Activated T-helper 17 cell treated with anti-CD3 and anti-CD28 coated beads, Interleukin-2, amount 50 U/mL, for 72 hours (primary cell): ENCODE measurements around the gene RNF14. TPM values are rescaled to one million over a fixed set of nuclear protein-coding genes. Genes with fewer than 3 reads are reported as not detected.

Source experiments
- ATAC-seq: fragments of 150-1000 bp; cut with Tn5 transposase; replicated peaks from 2 replicates; pipeline ENCODE4 v1.10.0; 2021; ENCODE audit warnings: mild to moderate bottlenecking, moderate library complexity
- H3K27ac Mint-ChIP-seq: one replicate; pipeline ENCODE4 v1.8.0; 2022; ENCODE audit warnings: mixed read lengths
- H3K27me3 Mint-ChIP-seq: one replicate; pipeline ENCODE4 v1.8.0; 2022; ENCODE audit warnings: mixed read lengths
- H3K36me3 Mint-ChIP-seq: one replicate; pipeline ENCODE4 v1.8.0; 2022; ENCODE audit warnings: low read depth, mild to moderate bottlenecking, mixed read lengths
- H3K4me1 Mint-ChIP-seq: one replicate; pipeline ENCODE4 v1.8.0; 2022; ENCODE audit warnings: mixed read lengths
- H3K4me3 Mint-ChIP-seq: one replicate; pipeline ENCODE4 v1.8.0; 2022; ENCODE audit warnings: mild to moderate bottlenecking, mixed read lengths
- H3K9me3 Mint-ChIP-seq: one replicate; pipeline ENCODE4 v1.8.0; 2022; ENCODE audit warnings: mixed read lengths
- total RNA-seq, 2 donors: library from RNA; stranded (reverse); gene quantifications; one replicate each; pipeline ENCODE4 v1.2.3, GENCODE V29; 2022

Gene RNF14
- total RNA-seq, 2 donors from 2014 or later: 28.4 to 30.8 TPM

- H3K9me3 Mint-ChIP-seq: no peaks in the 10 kb centered on the region
- H3K27ac Mint-ChIP-seq: no peak overlapping the region
- peaks cover 100% of the 10 kb centered on the region for H3K36me3 Mint-ChIP-seq
Observed at GRCh38 chr5:141982626-141983025, 13.7 kb downstream of the RNF14 start.

GRCh38 chr5:141986072-141986471, 17.2 kb downstream of the RNF14 start:
- Mint-ChIP-seq H3K27me3 (no peaks in the 10 kb centered on the region), H3K4me3 (no peak overlapping the region), H3K27ac (peak overlapping the region; percentile 42), H3K36me3 (peaks cover 90% of the 10 kb centered on the region), H3K9me3 (no peaks in the 10 kb centered on the region), H3K4me1 (no peaks in the 10 kb centered on the region)
- ATAC-seq: no peak

More at GRCh38 chr5:141982626-141983025, 13.7 kb downstream of the RNF14 start:
- peaks cover 4% of the 10 kb centered on the region for H3K4me1 Mint-ChIP-seq
- H3K4me3 Mint-ChIP-seq: no peak overlapping the region
- no peak for ATAC-seq
- H3K27me3 Mint-ChIP-seq: no peaks in the 10 kb centered on the region

- Mint-ChIP-seq H3K36me3 (peaks cover 86% of the 10 kb centered on the region), H3K4me1 (no peaks in the 10 kb centered on the region), H3K9me3 (no peaks in the 10 kb centered on the region), H3K4me3 (no peak overlapping the region), H3K27ac (no peak overlapping the region), H3K27me3 (no peaks in the 10 kb centered on the region)
- ATAC-seq: no peak
Observed at GRCh38 chr5:141989720-141990119, 20.8 kb downstream of the RNF14 start.

GRCh38 chr5:141992349-141992963, 23.6 kb downstream of the RNF14 start:
- no peaks in the 10 kb centered on the region for H3K27me3 Mint-ChIP-seq
- H3K27ac Mint-ChIP-seq: no peak overlapping the region
- no peaks in the 10 kb centered on the region for H3K4me1 Mint-ChIP-seq
- H3K9me3 Mint-ChIP-seq: no peaks in the 10 kb centered on the region
- ATAC-seq: peak; percentile 83
- no peak overlapping the region for H3K4me3 Mint-ChIP-seq
- H3K36me3 Mint-ChIP-seq: peaks cover 73% of the 10 kb centered on the region

GRCh38 chr5:141994511-141995136, 25.7 kb downstream of the RNF14 start:
- H3K4me3 Mint-ChIP-seq: no peak overlapping the region
- peaks cover 66% of the 10 kb centered on the region for H3K36me3 Mint-ChIP-seq
- ATAC-seq: no peak
- H3K9me3 Mint-ChIP-seq: no peaks in the 10 kb centered on the region
- H3K27me3 Mint-ChIP-seq: no peaks in the 10 kb centered on the region
- H3K4me1 Mint-ChIP-seq: no peaks in the 10 kb centered on the region
- peak overlapping the region; percentile 26 for H3K27ac Mint-ChIP-seq

- Mint-ChIP-seq H3K9me3 (no peaks in the 10 kb centered on the region), H3K27ac (no peak overlapping the region), H3K36me3 (peaks cover 64% of the 10 kb centered on the region), H3K4me1 (peaks cover 4% of the 10 kb centered on the region), H3K27me3 (no peaks in the 10 kb centered on the region), H3K4me3 (no peak overlapping the region)
- no peak for ATAC-seq
Observed at GRCh38 chr5:141995656-141996055, 26.8 kb downstream of the RNF14 start.

- Mint-ChIP-seq H3K4me1 (peaks cover 7% of the 10 kb centered on the region), H3K4me3 (no peak overlapping the region), H3K27ac (no peak overlapping the region), H3K36me3 (peaks cover 72% of the 10 kb centered on the region), H3K9me3 (no peaks in the 10 kb centered on the region), H3K27me3 (no peaks in the 10 kb centered on the region)
- no peak for ATAC-seq
Observed at GRCh38 chr5:141997358-141997960, 28.6 kb downstream of the RNF14 start.

GRCh38 chr5:142000173-142000572, 31.3 kb downstream of the RNF14 start:
- Mint-ChIP-seq H3K4me3 (no peak overlapping the region), H3K4me1 (peaks cover 9% of the 10 kb centered on the region), H3K27me3 (no peaks in the 10 kb centered on the region), H3K36me3 (peaks cover 73% of the 10 kb centered on the region), H3K27ac (peak overlapping the region; percentile 90), H3K9me3 (no peaks in the 10 kb centered on the region)
- ATAC-seq: no peak

GRCh38 chr5:142000704-142001484, 32.0 kb downstream of the RNF14 start:
- peak; percentile 74 for ATAC-seq
- Mint-ChIP-seq H3K27ac (peak overlapping the region; percentile 90), H3K27me3 (no peaks in the 10 kb centered on the region), H3K36me3 (peaks cover 75% of the 10 kb centered on the region), H3K9me3 (no peaks in the 10 kb centered on the region), H3K4me1 (peaks cover 14% of the 10 kb centered on the region), H3K4me3 (peak overlapping the region; percentile 22)

- ATAC-seq: no peak
- peaks cover 34% of the 10 kb centered on the region for H3K4me1 Mint-ChIP-seq
- peaks cover 93% of the 10 kb centered on the region for H3K36me3 Mint-ChIP-seq
- peak overlapping the region; percentile 52 for H3K27ac Mint-ChIP-seq
- H3K4me3 Mint-ChIP-seq: no peak overlapping the region
- no peaks in the 10 kb centered on the region for H3K9me3 Mint-ChIP-seq
- H3K27me3 Mint-ChIP-seq: no peaks in the 10 kb centered on the region
Observed at GRCh38 chr5:142003266-142003800, 34.4 kb downstream of the RNF14 start.

- no peaks in the 10 kb centered on the region for H3K27me3 Mint-ChIP-seq
- peaks cover 28% of the 10 kb centered on the region for H3K4me1 Mint-ChIP-seq
- H3K36me3 Mint-ChIP-seq: peaks cover 92% of the 10 kb centered on the region
- peak overlapping the region; percentile 87 for H3K27ac Mint-ChIP-seq
- no peaks in the 10 kb centered on the region for H3K9me3 Mint-ChIP-seq
- H3K4me3 Mint-ChIP-seq: peak overlapping the region; percentile 73
- ATAC-seq: peak; percentile 95
Observed at GRCh38 chr5:142006363-142007236, 37.7 kb downstream of the RNF14 start.

- no peaks in the 10 kb centered on the region for H3K9me3 Mint-ChIP-seq
- H3K36me3 Mint-ChIP-seq: peaks cover 92% of the 10 kb centered on the region
- ATAC-seq: no peak
- peak overlapping the region; percentile 87 for H3K27ac Mint-ChIP-seq
- peaks cover 33% of the 10 kb centered on the region for H3K4me1 Mint-ChIP-seq
- peak overlapping the region; percentile 73 for H3K4me3 Mint-ChIP-seq
- H3K27me3 Mint-ChIP-seq: no peaks in the 10 kb centered on the region
Observed at GRCh38 chr5:142007237-142007544, 38.3 kb downstream of the RNF14 start.

- no peak overlapping the region for H3K27ac Mint-ChIP-seq
- H3K4me3 Mint-ChIP-seq: no peak overlapping the region
- peaks cover 34% of the 10 kb centered on the region for H3K4me1 Mint-ChIP-seq
- H3K36me3 Mint-ChIP-seq: peaks cover 78% of the 10 kb centered on the region
- ATAC-seq: no peak
- no peaks in the 10 kb centered on the region for H3K9me3 Mint-ChIP-seq
- no peaks in the 10 kb centered on the region for H3K27me3 Mint-ChIP-seq
Observed at GRCh38 chr5:142008813-142009212, 39.9 kb downstream of the RNF14 start.

GRCh38 chr5:142009886-142010285, 41.0 kb downstream of the RNF14 start:
- no peak overlapping the region for H3K27ac Mint-ChIP-seq

More at GRCh38 chr5:142009886-142010285, 41.0 kb downstream of the RNF14 start:
- H3K4me3 Mint-ChIP-seq: no peak overlapping the region
- ATAC-seq: no peak
- H3K4me1 Mint-ChIP-seq: peaks cover 42% of the 10 kb centered on the region
- peaks cover 68% of the 10 kb centered on the region for H3K36me3 Mint-ChIP-seq
- H3K9me3 Mint-ChIP-seq: no peaks in the 10 kb centered on the region
- H3K27me3 Mint-ChIP-seq: no peaks in the 10 kb centered on the region
